ENCODE data around the gene SLC38A4.

SLC38A4 gene

DNA sequence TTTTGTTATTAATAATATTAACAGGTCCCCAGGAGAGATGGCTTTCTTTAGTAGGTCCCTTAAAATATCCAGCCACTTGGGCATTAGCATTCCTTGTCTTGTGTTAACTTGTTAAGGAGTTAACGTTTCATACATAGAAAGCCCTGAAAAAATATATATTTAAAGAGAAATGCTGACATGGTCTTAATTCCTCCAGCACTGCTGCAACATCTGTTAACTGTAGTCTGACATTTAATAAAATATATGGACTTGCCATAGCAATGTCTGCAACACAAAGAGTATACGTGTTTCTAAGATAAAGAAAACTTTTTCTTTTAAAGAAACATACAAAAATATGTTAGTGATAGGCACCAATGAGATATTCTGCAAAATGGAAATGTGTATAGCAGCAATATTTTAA lies 10.0 kb downstream of the SLC38A4 start:
- no peak for DNase-seq (ENCODE audit: low read depth)

DNA sequence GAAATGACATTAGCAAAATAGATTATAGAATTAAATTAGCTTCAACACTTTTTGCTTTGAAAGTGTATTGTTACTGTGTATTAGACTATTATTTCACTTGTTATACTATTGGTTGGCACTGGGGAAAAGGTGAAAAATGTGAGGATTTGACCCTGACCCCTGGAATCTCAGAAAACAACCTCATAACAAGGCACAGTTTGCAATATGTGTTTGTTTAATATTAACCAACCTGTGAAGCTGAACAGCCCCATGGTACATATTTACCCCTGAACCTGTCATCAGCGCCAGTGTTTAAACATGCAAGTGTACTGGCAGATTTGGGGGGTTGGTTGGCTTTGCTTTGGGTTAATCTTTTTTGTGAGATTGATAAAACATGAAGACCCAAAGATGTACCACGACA lies 11.7 kb downstream of the SLC38A4 start:
- DNase-seq (ENCODE audit: low read depth), result no peak

DNA sequence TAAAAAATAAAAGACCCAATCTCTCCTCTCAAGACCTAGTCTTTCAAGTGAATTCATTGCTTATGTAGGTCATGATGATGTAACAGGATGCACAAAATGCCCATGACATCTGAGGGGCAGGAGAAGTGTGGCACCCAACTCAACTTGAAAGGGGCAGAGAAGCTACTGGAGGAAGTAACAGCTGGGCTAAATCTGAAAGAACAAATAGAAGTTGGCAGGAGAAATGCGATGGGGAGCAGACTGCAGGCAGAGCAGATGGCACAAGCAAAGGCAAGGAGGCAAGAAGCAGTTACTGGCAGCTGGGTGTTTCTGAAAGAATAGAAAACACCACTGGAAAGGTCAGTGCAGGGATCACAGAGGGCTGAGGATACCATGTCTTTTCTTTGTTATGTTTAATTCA lies 14.6 kb downstream of the SLC38A4 start:
- no peak for DNase-seq (ENCODE audit: low read depth)

DNA sequence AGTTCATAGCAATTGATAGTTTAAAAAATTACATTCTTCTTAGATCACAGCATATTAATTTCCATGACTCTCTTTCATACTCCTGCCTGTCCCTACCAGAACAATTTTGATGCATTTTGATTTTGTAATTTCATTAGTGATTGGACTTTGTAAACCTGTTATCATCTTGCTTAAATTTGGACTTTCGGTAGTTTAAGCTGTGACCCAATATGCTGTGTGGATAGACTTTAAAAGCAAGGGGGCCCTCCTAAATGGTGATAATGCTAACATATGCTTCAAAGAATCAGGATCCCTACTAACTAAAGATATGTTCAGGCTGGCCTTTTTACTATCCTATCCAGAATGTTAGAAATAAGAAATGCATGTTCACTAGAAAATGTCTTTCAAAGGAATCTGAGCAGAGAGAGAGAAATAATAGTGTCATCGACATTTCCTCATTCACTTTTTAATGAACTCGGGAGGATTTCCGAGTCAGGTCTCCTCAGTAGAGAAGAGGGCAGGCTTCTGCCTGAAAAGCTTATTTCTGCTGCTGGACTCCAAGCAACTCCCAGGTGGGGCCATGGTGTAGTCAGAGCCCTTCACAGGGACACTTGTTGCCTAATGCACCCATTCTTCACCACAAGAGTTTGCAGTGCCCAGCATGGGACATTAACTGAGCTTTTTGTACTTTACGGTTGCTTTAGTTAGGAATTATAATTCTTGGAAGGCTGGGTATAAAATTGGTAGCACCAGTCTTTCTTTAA lies 16.7 kb downstream of the SLC38A4 start:
- no peak for DNase-seq (ENCODE audit: low read depth)

DNA sequence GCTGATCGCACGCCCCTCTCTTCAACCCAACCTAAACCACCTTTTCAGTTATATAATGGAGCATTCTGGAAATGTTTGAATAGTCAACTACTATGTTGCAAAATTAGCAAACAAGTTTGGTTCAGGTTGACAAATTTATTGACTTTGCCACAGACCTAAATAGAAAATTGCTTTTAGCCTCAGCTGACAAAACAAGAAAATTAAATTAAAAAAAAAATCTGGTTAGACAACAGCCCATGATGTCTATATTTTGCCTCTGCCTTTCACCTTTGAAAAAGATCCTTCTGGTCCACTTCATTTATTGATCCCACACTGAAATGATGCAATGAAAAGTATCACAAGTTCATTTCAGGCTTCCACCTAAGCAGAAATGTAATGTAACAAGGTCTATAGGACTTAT lies 17.5 kb downstream of the SLC38A4 start:
- no peak for DNase-seq (ENCODE audit: low read depth)

DNA sequence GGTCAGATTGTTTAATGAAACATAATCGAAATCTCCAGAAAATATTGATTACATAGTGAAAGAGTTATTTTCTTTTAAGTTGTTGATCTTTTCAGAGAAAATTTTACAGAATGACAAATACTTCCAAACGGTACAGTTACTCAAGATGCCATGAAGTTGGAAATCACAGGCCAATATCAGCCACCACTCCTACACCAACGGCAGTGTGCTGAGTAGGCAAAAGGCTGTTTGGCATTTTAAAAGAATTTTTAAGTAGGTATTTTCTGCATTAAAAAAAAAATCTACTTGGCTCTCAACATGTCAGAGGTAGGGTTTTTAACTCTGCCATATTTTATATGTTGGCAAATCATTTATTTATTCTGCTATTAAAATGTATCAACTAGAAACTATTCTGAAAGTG lies 21.7 kb downstream of the SLC38A4 start:
- DNase-seq (ENCODE audit: low read depth), result no peak

DNA sequence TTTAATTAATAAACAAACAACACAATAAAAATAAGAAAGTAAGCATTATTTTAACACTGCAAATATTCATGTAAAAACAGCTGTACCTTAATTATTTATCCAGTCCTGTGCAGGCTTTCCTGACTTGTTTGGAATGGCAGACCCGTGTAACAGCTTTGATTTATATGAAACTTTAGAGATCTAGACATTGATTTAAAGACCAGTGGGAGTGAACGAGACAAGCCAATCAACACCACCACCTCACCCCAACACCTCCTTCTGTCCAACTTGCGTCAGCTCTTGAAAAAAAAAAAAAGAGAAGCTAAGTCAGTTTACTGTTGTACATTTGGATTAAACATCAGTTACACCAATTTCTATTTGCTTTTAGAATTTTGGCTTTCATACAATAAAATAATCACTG lies 22.3 kb downstream of the SLC38A4 start:
- DNase-seq (ENCODE audit: low read depth), result no peak

DNA sequence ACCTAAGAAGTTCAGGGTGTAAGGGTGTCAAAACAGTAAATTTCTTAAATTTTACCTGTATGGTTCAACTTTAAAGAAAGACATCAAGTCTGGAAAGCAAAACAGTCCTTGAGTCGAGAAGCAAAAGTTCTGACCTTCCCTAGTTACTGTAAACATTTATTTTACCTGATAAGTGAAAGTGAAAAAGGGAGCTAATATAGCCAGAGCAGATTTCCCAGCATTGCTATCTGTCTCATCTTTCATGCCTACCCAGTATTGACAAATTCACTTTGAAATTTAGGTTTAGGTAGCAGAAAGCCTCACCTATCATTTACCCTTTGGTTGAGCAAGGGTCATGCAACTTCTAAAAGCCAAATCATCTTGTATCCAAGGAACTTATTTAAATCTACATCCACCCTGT lies 24.5 kb downstream of the SLC38A4 start:
- no peak for DNase-seq (ENCODE audit: low read depth)

DNA sequence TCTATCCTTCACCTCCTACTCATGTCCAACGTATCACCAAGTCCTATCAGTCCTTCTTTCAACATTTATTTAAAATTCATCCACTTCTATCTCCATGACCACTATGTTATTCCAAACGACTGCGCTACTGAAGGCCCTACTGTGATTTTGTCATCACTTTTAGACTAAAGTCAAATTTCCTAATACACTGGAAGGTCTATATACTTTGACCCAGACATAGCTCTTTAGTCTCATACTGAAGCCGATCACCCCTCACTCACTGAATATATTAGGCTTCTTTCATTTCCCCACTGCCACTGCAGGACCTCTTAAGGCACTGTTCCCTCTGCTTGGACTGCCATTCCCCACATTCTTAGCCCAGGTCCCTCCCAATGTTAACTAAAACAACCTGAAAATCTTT lies 25.6 kb downstream of the SLC38A4 start:
- DNase-seq (ENCODE audit: low read depth), result no peak

DNA sequence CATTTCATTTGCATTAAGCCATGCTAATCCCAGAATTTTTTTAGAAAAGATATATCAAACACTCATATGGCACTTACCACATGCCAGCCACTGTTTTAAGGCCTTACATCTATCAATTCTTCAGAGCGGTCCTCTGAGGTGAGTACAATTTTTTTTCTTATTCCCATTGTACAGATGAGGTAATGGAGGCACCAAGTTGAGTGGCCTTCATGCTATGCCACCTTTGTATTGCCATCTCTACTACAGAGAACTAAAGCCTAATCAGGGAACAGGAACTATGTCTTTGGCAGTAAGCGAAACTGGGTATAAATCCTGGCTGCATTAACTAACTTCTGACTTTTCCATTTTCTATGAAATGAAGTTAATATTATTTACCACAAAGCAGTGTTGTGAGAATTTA lies 27.1 kb downstream of the SLC38A4 start:
- no peak for DNase-seq (ENCODE audit: low read depth)

DNA sequence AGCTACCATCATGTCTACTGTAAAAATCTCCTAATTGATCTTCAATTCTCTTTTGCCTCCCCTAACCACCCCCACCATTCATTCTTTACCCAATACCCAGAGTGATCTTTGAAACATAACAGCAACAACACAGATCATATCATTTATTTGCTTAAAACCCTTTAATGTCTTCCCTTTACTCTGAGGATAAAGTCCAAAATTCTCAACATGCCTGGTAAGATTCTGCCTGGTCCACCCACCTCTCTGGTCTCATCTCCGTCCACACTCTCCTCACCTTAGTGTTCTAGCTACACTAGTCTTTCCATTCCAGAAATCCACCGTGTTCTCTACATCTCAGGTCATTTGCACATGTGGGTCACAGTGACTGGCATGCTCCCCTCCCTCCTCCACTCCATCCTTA lies 27.7 kb downstream of the SLC38A4 start:
- no peak for DNase-seq (ENCODE audit: low read depth)

DNA sequence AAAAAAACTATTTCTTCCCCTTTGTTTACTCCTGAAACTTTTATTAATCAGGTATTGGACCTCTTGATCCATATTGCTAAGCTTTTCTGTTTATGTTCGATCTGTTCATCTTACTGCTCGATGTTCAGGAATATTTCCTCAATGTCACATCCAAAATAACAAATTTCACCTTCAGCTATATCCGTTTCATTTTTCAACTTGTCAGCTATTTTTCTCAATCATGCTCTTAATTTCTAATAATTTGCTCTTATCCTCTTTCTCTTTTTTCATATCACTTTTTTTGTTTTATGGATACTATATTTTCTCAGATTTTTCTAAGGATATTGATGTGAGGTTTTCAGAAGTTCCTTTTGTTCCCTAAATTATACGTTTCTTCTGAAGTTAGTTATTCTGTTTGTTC lies 29.8 kb downstream of the SLC38A4 start:
- DNase-seq (ENCODE audit: low read depth), result no peak

DNA sequence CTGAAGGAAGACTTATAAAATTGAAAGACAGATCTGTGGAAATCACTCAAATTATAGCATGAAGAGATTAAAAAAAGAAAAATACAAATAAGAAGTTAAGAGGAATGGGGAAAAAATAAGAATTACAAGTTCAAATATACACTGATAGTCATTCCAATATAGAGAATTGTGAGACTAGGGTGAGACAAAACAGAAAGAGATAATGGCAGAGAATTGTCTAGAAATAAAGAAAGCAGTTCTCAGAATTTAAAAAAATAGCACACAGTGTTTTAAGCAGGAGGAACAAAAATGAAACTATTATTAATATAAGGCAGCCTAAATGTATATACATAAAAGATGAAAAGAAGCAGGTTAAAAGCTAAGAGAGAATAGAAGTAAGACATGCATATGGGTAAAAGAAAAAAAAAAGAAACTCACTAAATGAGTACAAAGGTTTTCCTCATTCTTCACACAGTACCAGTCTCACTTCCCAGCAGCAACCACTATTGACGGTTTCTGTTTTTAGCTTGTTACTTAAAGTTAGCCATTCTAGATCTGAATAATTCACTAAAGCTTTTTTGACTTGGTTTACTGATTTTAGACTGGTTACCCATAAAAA lies 31.1 kb downstream of the SLC38A4 start:
- DNase-seq (ENCODE audit: low read depth), result no peak

DNA sequence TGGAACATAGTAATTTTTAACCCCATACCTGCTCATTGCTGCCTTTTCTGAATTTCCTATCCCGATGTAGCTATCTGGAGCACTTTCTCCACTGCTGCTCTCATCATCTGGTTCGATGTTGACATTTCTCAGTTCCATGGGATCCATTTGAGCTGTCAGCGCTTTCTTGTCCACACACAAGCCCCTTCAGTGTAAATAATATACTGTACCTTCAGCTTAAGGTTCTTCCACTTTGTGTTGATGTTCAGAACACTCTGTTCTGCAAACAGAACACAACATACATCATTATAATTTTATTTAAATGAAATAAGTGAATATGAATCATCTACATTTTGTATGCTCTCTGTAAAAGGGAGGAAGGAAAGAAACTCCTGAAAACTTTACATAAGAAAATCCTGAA lies 32.9 kb downstream of the SLC38A4 start:
- DNase-seq (ENCODE audit: low read depth), result no peak

DNA sequence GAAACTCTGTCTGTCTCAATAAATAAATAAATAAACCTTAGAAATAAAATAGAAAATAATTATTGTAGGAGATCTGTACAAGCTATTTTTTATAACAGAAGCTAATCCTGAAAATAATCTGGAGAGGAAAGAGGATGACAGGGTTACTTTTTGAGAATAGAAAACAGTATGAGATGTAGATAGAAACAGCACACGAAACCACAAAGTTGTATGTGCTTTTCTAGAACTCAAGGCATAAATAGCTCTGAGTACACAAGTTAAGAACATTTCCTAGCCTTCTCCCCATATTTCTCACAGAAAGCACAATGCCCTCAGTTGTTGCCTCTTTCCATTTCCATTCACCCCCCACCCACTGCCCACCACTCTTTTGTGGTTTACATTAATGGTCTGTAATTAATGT lies 35.7 kb downstream of the SLC38A4 start:
- no peak for DNase-seq (ENCODE audit: low read depth)

DNA sequence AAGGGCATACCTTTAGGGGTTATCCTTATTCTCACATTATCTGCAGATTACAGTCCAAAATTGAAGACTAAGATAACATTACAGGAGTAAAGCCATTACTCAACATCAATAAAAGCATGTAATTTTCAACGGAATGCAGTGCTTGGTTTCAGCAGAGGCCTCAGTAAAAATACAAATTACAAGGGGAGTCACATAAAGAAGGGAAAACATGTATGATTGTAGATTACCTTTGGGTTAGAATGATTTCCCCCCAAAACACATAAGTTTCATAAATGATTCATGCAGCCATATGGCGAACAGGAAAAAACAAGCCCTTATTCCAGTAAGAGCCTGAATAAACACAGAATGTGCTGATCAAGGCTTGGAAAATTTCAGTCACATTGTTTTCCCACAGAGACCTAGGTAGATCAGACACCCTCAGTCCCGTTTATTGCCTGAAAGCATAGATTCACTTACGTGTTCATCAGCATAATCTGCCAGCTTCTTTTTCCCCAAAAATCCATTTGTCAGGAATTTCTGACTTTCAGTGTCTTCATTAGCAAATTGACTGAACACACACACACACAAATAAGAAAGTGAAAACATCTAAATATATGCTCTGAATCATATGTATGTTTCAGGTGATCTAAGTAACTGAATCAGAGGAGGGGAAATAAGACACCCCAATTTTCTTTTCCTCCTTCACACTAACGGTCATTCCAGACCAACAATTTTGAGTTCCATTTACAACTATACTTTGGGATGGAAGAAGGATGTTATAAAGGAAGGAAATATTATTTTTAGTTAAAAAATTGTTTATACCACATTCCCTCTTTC lies 37.5 kb downstream of the SLC38A4 start:
- peak; percentile 31 for DNase-seq (ENCODE audit: low read depth)

DNA sequence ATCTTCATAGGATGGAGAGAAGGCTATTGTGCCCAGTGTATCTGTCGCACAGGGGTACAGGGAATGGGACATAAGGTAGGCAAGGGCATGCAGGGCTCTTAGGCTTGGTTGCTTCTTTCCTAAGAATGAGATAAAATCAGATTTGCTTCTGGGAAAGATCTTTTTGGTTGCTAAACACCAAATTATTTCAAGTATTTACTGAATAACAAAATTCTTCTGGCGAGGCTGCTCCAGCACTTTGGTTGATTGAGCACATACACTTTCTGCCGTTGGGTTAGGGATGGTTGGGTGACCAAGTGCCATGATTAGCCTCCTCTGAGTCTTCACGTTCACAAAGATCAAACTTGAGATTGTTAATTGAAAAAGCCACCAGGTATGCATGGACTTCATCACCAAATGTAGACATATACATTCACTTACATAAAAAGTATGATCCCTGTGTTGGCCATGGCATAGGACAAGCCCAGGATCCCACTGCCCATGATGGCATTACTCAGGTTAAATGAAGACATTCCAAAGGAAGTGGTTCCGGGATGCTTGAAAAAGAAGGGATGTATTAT lies 38.2 kb downstream of the SLC38A4 start:
- peak; percentile 78 for DNase-seq (ENCODE audit: low read depth)

DNA sequence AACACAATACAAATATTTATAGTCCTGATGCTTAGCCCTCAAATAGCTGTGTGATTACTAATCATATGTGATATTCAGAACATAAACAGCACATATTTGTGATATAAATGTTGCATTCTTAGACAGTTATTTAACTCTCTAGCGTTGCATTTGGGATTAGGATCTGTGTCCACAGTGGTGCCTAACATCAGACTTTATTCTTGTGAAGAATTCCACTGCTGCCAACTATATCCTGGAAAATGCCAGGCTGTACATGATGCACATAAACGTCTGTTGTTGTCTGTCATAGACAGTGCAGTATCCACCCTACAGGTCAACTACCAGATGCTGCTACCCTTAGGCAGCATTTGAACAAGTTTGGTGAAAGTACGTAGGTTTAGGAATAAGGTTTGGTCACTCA lies 39.0 kb downstream of the SLC38A4 start:
- peak; percentile 86 for DNase-seq (ENCODE audit: low read depth)

DNA sequence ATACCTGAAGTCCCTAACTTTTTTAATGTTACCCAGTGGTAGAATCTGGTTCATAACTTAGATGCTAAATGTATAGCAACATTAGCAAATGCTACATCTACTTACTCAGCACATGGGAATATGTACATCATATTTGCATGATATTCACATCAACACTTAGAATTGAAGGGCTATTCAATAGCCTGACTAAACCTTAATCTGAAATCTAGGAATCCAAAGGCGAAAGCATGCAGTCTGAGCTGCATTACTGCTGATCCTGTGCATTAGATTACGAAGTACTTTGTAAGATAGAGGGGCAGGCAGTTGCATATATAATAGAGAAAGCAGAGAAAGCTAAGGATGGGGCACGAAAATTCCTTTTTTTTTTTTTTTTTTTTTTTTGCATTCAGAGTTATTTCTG lies 40.4 kb downstream of the SLC38A4 start:
- DNase-seq (ENCODE audit: low read depth), result no peak

DNA sequence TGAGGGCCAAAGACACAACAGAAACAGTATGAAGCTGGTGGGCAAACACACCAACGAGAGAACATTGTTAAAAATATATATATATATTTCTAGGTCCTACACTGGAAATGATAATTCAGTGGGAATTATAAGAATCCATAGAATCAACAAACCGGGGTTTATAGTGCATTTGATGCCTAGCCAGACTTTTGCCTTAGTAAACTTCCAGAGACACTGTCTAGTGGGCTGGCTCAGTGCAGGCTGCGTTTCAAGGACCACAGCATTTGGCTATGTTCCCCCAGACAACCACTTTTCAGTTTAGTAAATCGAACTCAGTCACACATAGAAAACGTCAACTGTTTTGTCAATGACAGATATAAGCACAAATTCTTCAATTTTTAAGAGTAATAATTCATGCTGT lies 41.9 kb downstream of the SLC38A4 start:
- peak; percentile 32 for DNase-seq (ENCODE audit: low read depth)

DNA sequence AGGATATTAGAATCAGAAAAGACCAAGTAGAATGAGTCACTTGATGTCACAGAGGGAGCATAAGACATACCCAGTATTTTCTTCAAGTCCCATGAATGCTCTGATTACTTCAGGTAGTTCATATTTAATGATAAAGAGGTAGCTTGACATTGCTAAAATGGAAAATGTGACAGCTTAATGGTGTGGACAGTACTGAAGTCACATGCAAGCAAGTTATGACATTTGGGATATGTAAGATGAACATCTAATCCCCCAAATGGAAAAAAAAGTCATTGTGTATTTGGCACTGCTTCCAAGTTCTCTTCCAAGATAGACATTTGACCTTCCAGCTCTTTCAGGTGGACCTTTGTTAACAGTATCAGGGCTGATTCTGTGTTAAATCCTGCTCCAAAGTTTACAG lies 45.9 kb downstream of the SLC38A4 start:
- no peak for DNase-seq (ENCODE audit: low read depth)

DNA sequence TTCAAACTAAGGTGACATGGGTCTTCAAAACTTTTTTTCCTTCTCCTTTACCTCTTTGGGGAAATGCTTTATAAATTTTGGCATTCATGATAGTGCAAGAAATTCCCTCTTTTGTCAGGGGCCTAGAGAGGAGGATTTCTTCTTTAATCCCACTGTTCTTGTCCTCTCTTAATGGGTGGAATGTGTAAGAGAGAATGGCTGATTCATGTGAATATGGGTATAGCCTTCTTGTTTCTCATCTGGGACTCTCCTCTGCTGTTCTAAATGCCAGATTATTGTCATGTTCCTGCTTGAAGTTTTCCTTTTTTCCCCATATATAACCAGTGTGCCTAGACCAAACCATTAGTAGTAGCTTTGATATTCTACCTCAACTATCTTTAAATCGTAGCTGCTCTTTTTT lies 46.7 kb downstream of the SLC38A4 start:
- DNase-seq (ENCODE audit: low read depth), result no peak

DNA sequence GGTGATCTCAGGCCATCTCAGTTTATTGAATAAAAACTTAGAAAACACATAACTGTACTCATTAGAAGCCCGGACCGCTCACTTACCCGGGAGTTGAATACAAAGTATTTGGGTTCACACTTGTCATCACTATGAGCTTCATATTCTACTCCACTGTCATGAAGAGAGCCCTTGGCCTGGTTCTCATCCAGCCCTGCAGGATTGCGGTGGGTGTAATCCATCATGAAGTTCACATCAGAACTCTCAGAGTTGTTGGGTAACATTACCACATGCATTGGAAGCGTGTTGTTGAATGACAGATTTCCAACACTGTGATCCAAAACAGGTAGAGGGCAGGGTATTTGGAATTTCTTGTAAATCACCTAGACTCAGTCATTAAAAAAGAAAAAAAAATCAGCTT lies 47.4 kb downstream of the SLC38A4 start:
- DNase-seq (ENCODE audit: low read depth), result no peak
